Left cardiac atrium (tissue), 4 donors: ENCODE measurements around the gene HOATZ. TPM values are rescaled to one million over a fixed set of nuclear protein-coding genes. Genes with fewer than 3 reads are reported as not detected.

ENCODE experiments used
- ATAC-seq, 2 donors: fragments of 200-7000 bp; cut with Tn5 transposase; one replicate each; pipeline ENCODE4 v1.9.1; 2020; ENCODE audit warnings: mild to moderate bottlenecking in 2 of 2, moderate library complexity in 2 of 2
- DNase-seq: peaks from one replicate; pipeline ENCODE4 v3.0.0-alpha.2; 2020
- intact Hi-C, 2 donors: fragments of 100-400 bp; cut with DNase I; formaldehyde crosslinking; loops; one replicate each; pipeline versions ENCODE4 v1.14.1 to v1.15.1; 2022 to 2023
- long read RNA-seq: library from polyadenylated mRNA; unstranded; transcript quantifications from one replicate; pipeline ENCODE4 v2.0.0, GENCODE V29; 2021
- total RNA-seq, 2 donors: library from RNA; stranded (reverse); fragmentation: NEBNext Ultra II Directional; extraction: Animal tissue kit (Norgen Biotek cat#: 25700); gene quantifications; one replicate each; pipeline ENCODE4 v1.2.1, GENCODE V29; 2021
- donor health status: DM: no; HTN: yes; CAD: no.
- donor health status: DM: no; HTN: yes; CAD: no; lungs with severe emphysema.
- donor health status: DM: yes; HTN: yes; CAD: no.
- donor health status: Dilated cardiomyopathy.

HOATZ gene
- not detected for total RNA-seq
- long read RNA-seq, result 0 reads

- ATAC-seq, result peak; percentile 22 to 27
- intact Hi-C loops, result no loop called here
- DNase-seq, result no peak
These were observed at the start of gene HOATZ for GRCh38 chr11:111514216-111515031. HOATZ (plus strand) TSS chr11:111514778; CDS start chr11:111514785, 7 bp downstream.

- ATAC-seq (no peak), DNase-seq (no peak)
- intact Hi-C loops, result no loop called here
These were observed 49.2 kb upstream of the HOATZ start for GRCh38 chr11:111465400-111465799.

- no peak for DNase-seq
- intact Hi-C loops, result no loop called here
- no peak for ATAC-seq
These were observed 48.0 kb upstream of the HOATZ start for GRCh38 chr11:111466615-111467014.

- DNase-seq (no peak), ATAC-seq (no peak)
- intact Hi-C loops, result no loop called here
These were observed 45.4 kb upstream of the HOATZ start for GRCh38 chr11:111469200-111469599.

GRCh38 chr11:111472228-111472627, 42.4 kb upstream of the HOATZ start:
- ATAC-seq, result no peak
- DNase-seq, result no peak
- intact Hi-C loops, result no loop called here

- intact Hi-C loops, result no loop called here
- ATAC-seq (no peak), DNase-seq (no peak)
These were observed 40.1 kb upstream of the HOATZ start for GRCh38 chr11:111474432-111474831.

GRCh38 chr11:111476366-111476765, 38.2 kb upstream of the HOATZ start:
- DNase-seq, result no peak
- intact Hi-C loops, result no loop called here
- ATAC-seq, result no peak

- intact Hi-C loops, result no loop called here
- DNase-seq, result no peak
These were observed 37.6 kb upstream of the HOATZ start for GRCh38 chr11:111476956-111477355.

GRCh38 chr11:111477898-111478297, 36.7 kb upstream of the HOATZ start:
- intact Hi-C loops, result no loop called here
- DNase-seq (no peak), ATAC-seq (no peak)

More at GRCh38 chr11:111476956-111477355, 37.6 kb upstream of the HOATZ start:
- no peak for ATAC-seq

- intact Hi-C loops, result no loop called here
- no peak for DNase-seq
- ATAC-seq, result no peak
These were observed 34.9 kb upstream of the HOATZ start for GRCh38 chr11:111479666-111480065.

- ATAC-seq, result no peak
- intact Hi-C loops, result no loop called here
- DNase-seq, result no peak
These were observed 31.1 kb upstream of the HOATZ start for GRCh38 chr11:111483431-111483830.

- DNase-seq (no peak), ATAC-seq (no peak)
- intact Hi-C loops, result no loop called here
These were observed 24.1 kb upstream of the HOATZ start for GRCh38 chr11:111490496-111490895.

- intact Hi-C loops, result no loop called here
- DNase-seq (no peak), ATAC-seq (no peak)
These were observed 20.5 kb upstream of the HOATZ start for GRCh38 chr11:111494040-111494439.

GRCh38 chr11:111499483-111499882, 15.1 kb upstream of the HOATZ start:
- intact Hi-C loops, result no loop called here
- no peak for ATAC-seq
- no peak for DNase-seq

- intact Hi-C loops, result no loop called here
- ATAC-seq, result no peak
These were observed 14.1 kb upstream of the HOATZ start for GRCh38 chr11:111500481-111500880.

GRCh38 chr11:111502611-111503010, 12.0 kb upstream of the HOATZ start:
- ATAC-seq, result no peak
- no peak for DNase-seq
- intact Hi-C loops, result no loop called here

More at GRCh38 chr11:111500481-111500880, 14.1 kb upstream of the HOATZ start:
- no peak for DNase-seq

GRCh38 chr11:111510311-111510710, 4.3 kb upstream of the HOATZ start:
- intact Hi-C loops, result no loop called here
- ATAC-seq, result no peak
- no peak for DNase-seq

- peak; percentile 44 to 51 for ATAC-seq
- intact Hi-C loops, result no loop called here
- peak; percentile 24 for DNase-seq
These were observed 2.0 kb upstream of the HOATZ start, which contains the start of gene BTG4 for GRCh38 chr11:111512296-111513239. BTG4 (minus strand) TSS chr11:111512386; CDS start chr11:111498776, 13,610 bp downstream.

- ATAC-seq (peak in 1 of 2 donors; percentile 16), DNase-seq (no peak)
- intact Hi-C loops, result no loop called here
These were observed 1.4 kb upstream of the HOATZ start for GRCh38 chr11:111513240-111513605.

GRCh38 chr11:111515591-111515990, 1.0 kb downstream of the HOATZ start:
- no peak for DNase-seq

More at GRCh38 chr11:111515591-111515990, 1.0 kb downstream of the HOATZ start:
- intact Hi-C loops, result no loop called here
- ATAC-seq, result no peak
